ENCODE results near the gene CUL1. TPM values are rescaled to one million over a fixed set of nuclear protein-coding genes. Genes with fewer than 3 reads are reported as not detected.

CUL1 gene
- total RNA-seq, 1 donor from 2014 or later, result 35.7 TPM

GRCh38 chr7:148761499-148762278, 63.0 kb downstream of the CUL1 start:
- no peak for DNase-seq (ENCODE audit: low spot score)

- no peak for DNase-seq (ENCODE audit: low spot score)
These were observed 64.9 kb downstream of the CUL1 start for GRCh38 chr7:148763622-148764021.

GRCh38 chr7:148770004-148770403, 71.3 kb downstream of the CUL1 start:
- DNase-seq (ENCODE audit: low spot score), result no peak

- no peak for DNase-seq (ENCODE audit: low spot score)
These were observed 73.8 kb downstream of the CUL1 start for GRCh38 chr7:148772297-148773089.

GRCh38 chr7:148773334-148773733, 74.6 kb downstream of the CUL1 start:
- DNase-seq (ENCODE audit: low spot score), result no peak

- DNase-seq (ENCODE audit: low spot score), result no peak
These were observed 75.8 kb downstream of the CUL1 start for GRCh38 chr7:148774471-148774870.

GRCh38 chr7:148782757-148783456, 84.2 kb downstream of the CUL1 start:
- DNase-seq (ENCODE audit: low spot score), result no peak

- no peak for DNase-seq (ENCODE audit: low spot score)
These were observed 85.3 kb downstream of the CUL1 start for GRCh38 chr7:148783801-148784527.

- DNase-seq (ENCODE audit: low spot score), result no peak
These were observed 89.0 kb downstream of the CUL1 start for GRCh38 chr7:148787571-148788295.

GRCh38 chr7:148789220-148789619, 90.5 kb downstream of the CUL1 start:
- DNase-seq (ENCODE audit: low spot score), result no peak

- DNase-seq (ENCODE audit: low spot score), result no peak
These were observed 91.5 kb downstream of the CUL1 start for GRCh38 chr7:148790131-148790726.

GRCh38 chr7:148790850-148791249, 92.1 kb downstream of the CUL1 start:
- DNase-seq (ENCODE audit: low spot score), result no peak

- DNase-seq (ENCODE audit: low spot score), result no peak
These were observed 92.8 kb downstream of the CUL1 start for GRCh38 chr7:148791546-148791945.

GRCh38 chr7:148793590-148793989, 94.9 kb downstream of the CUL1 start:
- no peak for DNase-seq (ENCODE audit: low spot score)

- DNase-seq (ENCODE audit: low spot score), result no peak
These were observed 95.8 kb downstream of the CUL1 start for GRCh38 chr7:148794476-148794875.

GRCh38 chr7:148796841-148797240, 98.1 kb downstream of the CUL1 start:
- DNase-seq (ENCODE audit: low spot score), result no peak

- no peak for DNase-seq (ENCODE audit: low spot score)
These were observed 101.3 kb downstream of the CUL1 start for GRCh38 chr7:148799893-148800555.

- DNase-seq (ENCODE audit: low spot score), result no peak
These were observed 102.0 kb downstream of the CUL1 start for GRCh38 chr7:148800677-148801076.

GRCh38 chr7:148802101-148802493, 103.4 kb downstream of the CUL1 start:
- DNase-seq (ENCODE audit: low spot score), result no peak

- DNase-seq (ENCODE audit: low spot score), result no peak
These were observed 104.4 kb downstream of the CUL1 start for GRCh38 chr7:148803094-148803493.
